WTC11 (cell line): ENCODE measurements around the gene TXNL4A. TPM values are rescaled to one million over a fixed set of nuclear protein-coding genes. Genes with fewer than 3 reads are reported as not detected.

Experiments used
- ATAC-seq: fragments of 200-7000 bp; cut with Tn5 transposase; 2 replicates; pipeline ENCODE4 v1.10.0; 2021; ENCODE audit warnings: mild to moderate bottlenecking, moderate library complexity
- CTCF ChIA-PET: fragments of 300-600 bp; sonication (Branson Sonifier 250); formaldehyde crosslinking; loops from one replicate; lab custom pipeline; 2021; ENCODE audit warnings: antibody characterized with exemption; lab: Charles Lee
- POLR2A ChIA-PET: fragments of 350-600 bp; sonication (Branson Sonifier 250); formaldehyde crosslinking; loops from one replicate; lab custom pipeline; 2021; ENCODE audit warnings: antibody characterized with exemption; lab: Charles Lee
- DNase-seq: peaks from one replicate; pipeline ENCODE4 v3.0.0; 2021; ENCODE audit warnings: low spot score
- H3K27ac Mint-ChIP-seq: 2 replicates; pipeline ENCODE4 v1.8.0; 2021; ENCODE audit warnings: mixed read lengths
- H3K27me3 Mint-ChIP-seq: 2 replicates; pipeline ENCODE4 v1.8.0; 2021; ENCODE audit warnings: low read depth, mild to moderate bottlenecking, moderate library complexity, mixed read lengths
- H3K36me3 Mint-ChIP-seq: 2 replicates; pipeline ENCODE4 v1.8.0; 2021; ENCODE audit warnings: mixed read lengths
- H3K4me1 Mint-ChIP-seq: 2 replicates; pipeline ENCODE4 v1.8.0; 2022; ENCODE audit warnings: mixed read lengths
- H3K4me3 Mint-ChIP-seq: 2 replicates; pipeline ENCODE4 v1.8.0; 2021; ENCODE audit warnings: mild to moderate bottlenecking, moderate library complexity, mixed read lengths
- H3K9me3 Mint-ChIP-seq: 2 replicates; pipeline ENCODE4 v1.8.0; 2021; ENCODE audit warnings: mixed read lengths
- FOXK1 ChIP-seq: sonication (generic); formaldehyde crosslinking; IDR thresholded peaks from 2 replicates; pipeline ENCODE4 v1.8.0; 2022; ENCODE audit warnings: mild to moderate bottlenecking, moderate library complexity, missing genetic modification reagents
- SMAD4 ChIP-seq: sonication (generic); formaldehyde crosslinking; IDR thresholded peaks from 2 replicates; pipeline ENCODE4 v1.8.0; 2022; ENCODE audit warnings: mild to moderate bottlenecking, missing genetic modification reagents
- TEAD1 ChIP-seq: sonication (generic); formaldehyde crosslinking; IDR thresholded peaks from 2 replicates; pipeline ENCODE4 v1.8.0; 2022; ENCODE audit warnings: mild to moderate bottlenecking, missing genetic modification reagents
- ZNF219 ChIP-seq: sonication (generic); formaldehyde crosslinking; IDR thresholded peaks from 2 replicates; pipeline ENCODE4 v1.8.0; 2023; ENCODE audit warnings: missing genetic modification reagents, mild to moderate bottlenecking, borderline replicate concordance
- ZNF263 ChIP-seq: sonication (generic); formaldehyde crosslinking; IDR thresholded peaks from 2 replicates; pipeline ENCODE4 v1.8.1; 2022; ENCODE audit warnings: low read depth, mild to moderate bottlenecking, moderate library complexity, missing genetic modification reagents
- ZNF317 ChIP-seq: sonication (generic); formaldehyde crosslinking; IDR thresholded peaks from 2 replicates; pipeline ENCODE4 v1.8.1; 2023; ENCODE audit warnings: low read depth, mild to moderate bottlenecking, moderate library complexity, missing genetic modification reagents, borderline replicate concordance
- ZNF423 ChIP-seq: fragments of 250-450 bp; sonication (Bioruptor Pico); IDR thresholded peaks from 2 replicates; pipeline ENCODE4 v2.1.2; 2022; ENCODE audit warnings: mild to moderate bottlenecking, moderate library complexity
- ZNF671 ChIP-seq: fragments of 250-450 bp; sonication (Bioruptor Pico); IDR thresholded peaks from 2 replicates; pipeline ENCODE4 v1.8.0; 2021; ENCODE audit warnings: mild to moderate bottlenecking
- total RNA-seq: library from RNA; stranded (reverse); gene quantifications from 3 replicates; pipeline ENCODE4 v1.2.3, GENCODE V29; 2021
- TF ChIP-seq, protein P1 (sequence below): fragments of 250-450 bp; sonication (Bioruptor Pico); conservative IDR thresholded peaks from 2 replicates; pipeline ENCODE4 v1.9.0; 2021; ENCODE audit warnings: mild to moderate bottlenecking
- TF ChIP-seq, protein P2 (sequence below): fragments of 250-450 bp; sonication (Bioruptor Pico); IDR thresholded peaks from 2 replicates; pipeline ENCODE4 v1.9.0; 2021; ENCODE audit warnings: mild to moderate bottlenecking
- TF ChIP-seq, protein P3 (sequence below): sonication (generic); formaldehyde crosslinking; IDR thresholded peaks from 2 replicates; pipeline ENCODE4 v1.8.1; 2023; ENCODE audit warnings: mild to moderate bottlenecking, moderate library complexity, missing genetic modification reagents
- TF ChIP-seq, protein P4 (sequence below): sonication (generic); formaldehyde crosslinking; IDR thresholded peaks from 2 replicates; pipeline ENCODE4 v1.8.0; 2022; ENCODE audit warnings: mild to moderate bottlenecking, missing genetic modification reagents
- TF ChIP-seq, protein P5 (sequence below): sonication (generic); formaldehyde crosslinking; IDR thresholded peaks from 2 replicates; pipeline ENCODE4 v1.8.0; 2022; ENCODE audit warnings: mild to moderate bottlenecking, missing genetic modification reagents
- TF ChIP-seq, protein P6 (sequence below): fragments of 250-450 bp; sonication (Bioruptor Pico); IDR thresholded peaks from 2 replicates; pipeline ENCODE4 v2.1.2; 2022; ENCODE audit warnings: mild to moderate bottlenecking, moderate library complexity
- TF ChIP-seq, protein P7 (sequence below): fragments of 250-450 bp; sonication (Bioruptor Pico); IDR thresholded peaks from 2 replicates; pipeline ENCODE4 v1.8.0; 2021; ENCODE audit warnings: mild to moderate bottlenecking
- TF ChIP-seq, protein P8 (sequence below): sonication (generic); formaldehyde crosslinking; IDR thresholded peaks from 2 replicates; pipeline ENCODE4 v1.8.0; 2022; ENCODE audit warnings: mild to moderate bottlenecking, missing genetic modification reagents

Gene TXNL4A
- total RNA-seq, 1 experiment from 2014 or later, result 157 TPM

DNA sequence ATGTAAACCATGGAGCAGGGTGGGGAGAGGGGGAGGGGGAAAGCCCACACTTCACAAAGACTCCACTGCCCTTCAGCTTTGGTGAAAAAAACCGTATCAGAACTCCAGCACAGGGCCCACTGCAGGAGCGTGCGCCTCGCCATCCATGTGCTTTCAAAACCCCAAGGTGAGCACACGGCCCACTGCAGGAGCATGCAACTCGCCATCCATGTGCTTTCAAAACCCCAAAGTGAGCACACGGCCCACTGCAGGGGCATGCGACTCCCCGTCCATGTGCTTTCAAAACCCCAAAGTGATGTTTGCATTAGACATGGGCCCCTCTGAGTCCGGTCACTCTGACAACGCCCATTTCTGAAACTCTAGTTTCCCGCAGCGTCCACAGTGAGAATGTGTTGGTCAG lies 7.8 kb downstream of the TXNL4A start (continued):
- TF ChIP-seq ZNF317 (CRISPR knock-in tag) (no peak), ZNF219 (CRISPR knock-in tag) (no peak), FOXK1 (CRISPR knock-in tag) (no peak), SMAD4 (CRISPR knock-in tag) (no peak), ZNF263 (CRISPR knock-in tag) (no peak)
- TF ChIP-seq, protein P1, sequence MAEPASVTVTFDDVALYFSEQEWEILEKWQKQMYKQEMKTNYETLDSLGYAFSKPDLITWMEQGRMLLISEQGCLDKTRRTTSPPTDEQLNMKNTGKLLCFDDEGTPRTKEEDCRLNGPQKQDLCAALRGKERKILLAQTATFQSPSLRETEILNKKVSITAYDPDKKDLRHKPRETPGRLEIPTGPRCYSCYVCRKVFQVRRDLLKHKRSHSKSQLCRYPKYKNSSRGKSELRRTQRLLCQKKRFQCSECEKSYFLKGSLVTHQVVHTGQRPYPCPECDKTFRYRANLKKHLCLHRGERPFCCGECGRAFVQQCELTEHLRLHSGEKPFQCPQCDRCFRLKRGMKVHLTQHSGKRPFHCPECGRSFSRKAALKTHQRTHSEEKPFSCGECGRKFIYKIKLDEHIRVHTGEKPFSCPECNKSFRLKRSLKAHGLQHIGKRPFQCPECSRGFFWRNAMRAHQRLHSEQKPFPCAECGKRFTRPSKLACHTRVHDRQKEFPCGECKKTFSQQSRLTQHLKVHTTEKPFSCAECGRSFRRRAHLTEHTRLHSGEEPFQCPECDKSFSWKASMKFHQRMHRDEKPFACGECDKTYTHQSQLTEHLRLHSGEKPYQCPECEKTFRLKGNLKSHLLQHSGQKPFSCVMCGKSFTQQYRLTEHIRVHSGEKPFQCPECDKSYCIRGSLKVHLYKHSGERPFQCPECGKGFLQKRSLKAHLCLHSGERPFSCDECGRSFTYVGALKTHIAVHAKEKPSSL (CRISPR knock-in tag), result no peak
- TF ChIP-seq, protein P2, sequence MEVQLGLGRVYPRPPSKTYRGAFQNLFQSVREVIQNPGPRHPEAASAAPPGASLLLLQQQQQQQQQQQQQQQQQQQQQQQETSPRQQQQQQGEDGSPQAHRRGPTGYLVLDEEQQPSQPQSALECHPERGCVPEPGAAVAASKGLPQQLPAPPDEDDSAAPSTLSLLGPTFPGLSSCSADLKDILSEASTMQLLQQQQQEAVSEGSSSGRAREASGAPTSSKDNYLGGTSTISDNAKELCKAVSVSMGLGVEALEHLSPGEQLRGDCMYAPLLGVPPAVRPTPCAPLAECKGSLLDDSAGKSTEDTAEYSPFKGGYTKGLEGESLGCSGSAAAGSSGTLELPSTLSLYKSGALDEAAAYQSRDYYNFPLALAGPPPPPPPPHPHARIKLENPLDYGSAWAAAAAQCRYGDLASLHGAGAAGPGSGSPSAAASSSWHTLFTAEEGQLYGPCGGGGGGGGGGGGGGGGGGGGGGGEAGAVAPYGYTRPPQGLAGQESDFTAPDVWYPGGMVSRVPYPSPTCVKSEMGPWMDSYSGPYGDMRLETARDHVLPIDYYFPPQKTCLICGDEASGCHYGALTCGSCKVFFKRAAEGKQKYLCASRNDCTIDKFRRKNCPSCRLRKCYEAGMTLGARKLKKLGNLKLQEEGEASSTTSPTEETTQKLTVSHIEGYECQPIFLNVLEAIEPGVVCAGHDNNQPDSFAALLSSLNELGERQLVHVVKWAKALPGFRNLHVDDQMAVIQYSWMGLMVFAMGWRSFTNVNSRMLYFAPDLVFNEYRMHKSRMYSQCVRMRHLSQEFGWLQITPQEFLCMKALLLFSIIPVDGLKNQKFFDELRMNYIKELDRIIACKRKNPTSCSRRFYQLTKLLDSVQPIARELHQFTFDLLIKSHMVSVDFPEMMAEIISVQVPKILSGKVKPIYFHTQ, result no peak

DNA sequence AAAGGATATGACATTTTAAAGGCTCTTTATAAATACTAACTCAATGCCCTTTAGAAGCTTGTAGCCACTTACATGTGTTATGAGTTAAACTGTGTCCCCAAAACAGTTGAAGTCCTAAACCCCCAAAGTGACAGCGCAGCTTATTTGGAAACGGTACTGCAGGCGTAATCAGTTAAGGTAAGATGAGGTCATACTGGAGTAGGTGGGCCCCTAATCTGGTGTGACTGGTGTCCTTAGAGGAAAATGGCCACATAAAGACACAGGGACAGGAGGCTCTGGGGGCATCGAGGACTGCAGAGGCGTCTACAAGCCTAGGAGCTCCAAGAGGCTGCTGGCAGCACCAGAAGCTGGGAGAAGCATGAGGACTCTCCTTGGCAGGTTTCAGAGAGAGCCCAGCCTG lies 8.5 kb downstream of the TXNL4A start:
- POLR2A ChIA-PET, result interaction anchor here (0.6 kb wide), 1 partner anchor 16 kb away, joined by 3 read pairs; no protein-coding TSS in a partner anchor
- Mint-ChIP-seq H3K36me3 (peaks cover 35% of the 10 kb centered on the region), H3K9me3 (no peaks in the 10 kb centered on the region), H3K4me1 (peaks cover 7% of the 10 kb centered on the region; the same call in 1 of the 2 replicates)
- ATAC-seq, result no peak
- TF ChIP-seq ZNF423 (CRISPR knock-in tag), result no peak
- TF ChIP-seq, protein P2, result no peak
- TF ChIP-seq, protein P3, sequence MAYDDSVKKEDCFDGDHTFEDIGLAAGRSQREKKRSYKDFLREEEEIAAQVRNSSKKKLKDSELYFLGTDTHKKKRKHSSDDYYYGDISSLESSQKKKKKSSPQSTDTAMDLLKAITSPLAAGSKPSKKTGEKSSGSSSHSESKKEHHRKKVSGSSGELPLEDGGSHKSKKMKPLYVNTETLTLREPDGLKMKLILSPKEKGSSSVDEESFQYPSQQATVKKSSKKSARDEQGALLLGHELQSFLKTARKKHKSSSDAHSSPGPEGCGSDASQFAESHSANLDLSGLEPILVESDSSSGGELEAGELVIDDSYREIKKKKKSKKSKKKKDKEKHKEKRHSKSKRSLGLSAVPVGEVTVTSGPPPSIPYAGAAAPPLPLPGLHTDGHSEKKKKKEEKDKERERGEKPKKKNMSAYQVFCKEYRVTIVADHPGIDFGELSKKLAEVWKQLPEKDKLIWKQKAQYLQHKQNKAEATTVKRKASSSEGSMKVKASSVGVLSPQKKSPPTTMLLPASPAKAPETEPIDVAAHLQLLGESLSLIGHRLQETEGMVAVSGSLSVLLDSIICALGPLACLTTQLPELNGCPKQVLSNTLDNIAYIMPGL, result no peak
- no peak for TF ChIP-seq ZNF671
- TF ChIP-seq, all 79 proteins: peak for 0
- H3K4me3 Mint-ChIP-seq, result no peak overlapping the region
- peak overlapping the region; percentile 49; the same call in 1 of the 2 replicates for H3K27ac Mint-ChIP-seq
- no peak for DNase-seq
- no peaks in the 10 kb centered on the region for H3K27me3 Mint-ChIP-seq
- CTCF ChIA-PET, result no interaction called here

DNA sequence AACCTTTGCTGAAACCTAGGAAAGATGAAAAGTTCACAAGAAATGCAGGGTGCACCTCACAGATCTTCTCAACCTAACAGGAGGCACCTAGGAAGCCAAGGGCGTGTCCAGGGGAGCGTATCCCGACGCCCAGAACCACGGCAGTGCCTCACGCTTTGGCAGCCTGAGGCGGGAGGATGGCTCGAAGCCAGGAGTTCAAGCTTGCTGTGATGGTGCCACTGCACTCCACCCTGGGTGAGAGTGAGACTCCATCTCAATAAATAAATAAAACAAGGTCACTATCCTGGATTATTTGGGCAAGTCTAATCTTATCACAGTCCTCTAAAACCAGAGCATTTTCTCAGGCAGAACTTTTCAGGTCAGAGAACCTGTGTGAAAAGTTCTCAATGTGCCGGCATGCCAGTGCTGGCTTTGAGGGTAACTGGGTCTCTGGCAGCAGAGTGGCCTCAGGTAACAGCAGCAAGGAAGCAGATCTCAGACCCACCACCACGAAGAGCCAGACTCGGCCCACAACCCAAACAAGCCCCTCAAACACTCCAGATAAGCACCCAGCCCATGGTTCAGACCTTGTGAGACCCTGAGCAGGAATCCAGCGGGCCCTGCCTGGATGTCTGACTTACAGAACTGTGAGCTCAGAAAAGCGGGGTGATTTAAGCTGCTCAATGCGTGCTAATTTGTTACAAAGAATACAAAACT lies 12.2 kb downstream of the TXNL4A start:
- CTCF ChIA-PET, result no interaction called here
- TF ChIP-seq, protein P4, sequence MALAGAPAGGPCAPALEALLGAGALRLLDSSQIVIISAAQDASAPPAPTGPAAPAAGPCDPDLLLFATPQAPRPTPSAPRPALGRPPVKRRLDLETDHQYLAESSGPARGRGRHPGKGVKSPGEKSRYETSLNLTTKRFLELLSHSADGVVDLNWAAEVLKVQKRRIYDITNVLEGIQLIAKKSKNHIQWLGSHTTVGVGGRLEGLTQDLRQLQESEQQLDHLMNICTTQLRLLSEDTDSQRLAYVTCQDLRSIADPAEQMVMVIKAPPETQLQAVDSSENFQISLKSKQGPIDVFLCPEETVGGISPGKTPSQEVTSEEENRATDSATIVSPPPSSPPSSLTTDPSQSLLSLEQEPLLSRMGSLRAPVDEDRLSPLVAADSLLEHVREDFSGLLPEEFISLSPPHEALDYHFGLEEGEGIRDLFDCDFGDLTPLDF, result no peak
- no peak for TF ChIP-seq ZNF219 (CRISPR knock-in tag)
- no peak for TF ChIP-seq TEAD1 (CRISPR knock-in tag)
- TF ChIP-seq, protein P5, sequence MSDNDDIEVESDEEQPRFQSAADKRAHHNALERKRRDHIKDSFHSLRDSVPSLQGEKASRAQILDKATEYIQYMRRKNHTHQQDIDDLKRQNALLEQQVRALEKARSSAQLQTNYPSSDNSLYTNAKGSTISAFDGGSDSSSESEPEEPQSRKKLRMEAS (CRISPR knock-in tag), result no peak
- TF ChIP-seq, protein P6, sequence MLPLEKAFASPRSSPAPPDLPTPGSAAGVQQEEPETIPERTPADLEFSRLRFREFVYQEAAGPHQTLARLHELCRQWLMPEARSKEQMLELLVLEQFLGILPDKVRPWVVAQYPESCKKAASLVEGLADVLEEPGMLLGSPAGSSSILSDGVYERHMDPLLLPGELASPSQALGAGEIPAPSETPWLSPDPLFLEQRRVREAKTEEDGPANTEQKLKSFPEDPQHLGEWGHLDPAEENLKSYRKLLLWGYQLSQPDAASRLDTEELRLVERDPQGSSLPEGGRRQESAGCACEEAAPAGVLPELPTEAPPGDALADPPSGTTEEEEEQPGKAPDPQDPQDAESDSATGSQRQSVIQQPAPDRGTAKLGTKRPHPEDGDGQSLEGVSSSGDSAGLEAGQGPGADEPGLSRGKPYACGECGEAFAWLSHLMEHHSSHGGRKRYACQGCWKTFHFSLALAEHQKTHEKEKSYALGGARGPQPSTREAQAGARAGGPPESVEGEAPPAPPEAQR, result no peak
- TF ChIP-seq, protein P7, sequence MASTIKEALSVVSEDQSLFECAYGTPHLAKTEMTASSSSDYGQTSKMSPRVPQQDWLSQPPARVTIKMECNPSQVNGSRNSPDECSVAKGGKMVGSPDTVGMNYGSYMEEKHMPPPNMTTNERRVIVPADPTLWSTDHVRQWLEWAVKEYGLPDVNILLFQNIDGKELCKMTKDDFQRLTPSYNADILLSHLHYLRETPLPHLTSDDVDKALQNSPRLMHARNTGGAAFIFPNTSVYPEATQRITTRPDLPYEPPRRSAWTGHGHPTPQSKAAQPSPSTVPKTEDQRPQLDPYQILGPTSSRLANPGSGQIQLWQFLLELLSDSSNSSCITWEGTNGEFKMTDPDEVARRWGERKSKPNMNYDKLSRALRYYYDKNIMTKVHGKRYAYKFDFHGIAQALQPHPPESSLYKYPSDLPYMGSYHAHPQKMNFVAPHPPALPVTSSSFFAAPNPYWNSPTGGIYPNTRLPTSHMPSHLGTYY (CRISPR knock-in tag), result no peak
- TF ChIP-seq, protein P8, sequence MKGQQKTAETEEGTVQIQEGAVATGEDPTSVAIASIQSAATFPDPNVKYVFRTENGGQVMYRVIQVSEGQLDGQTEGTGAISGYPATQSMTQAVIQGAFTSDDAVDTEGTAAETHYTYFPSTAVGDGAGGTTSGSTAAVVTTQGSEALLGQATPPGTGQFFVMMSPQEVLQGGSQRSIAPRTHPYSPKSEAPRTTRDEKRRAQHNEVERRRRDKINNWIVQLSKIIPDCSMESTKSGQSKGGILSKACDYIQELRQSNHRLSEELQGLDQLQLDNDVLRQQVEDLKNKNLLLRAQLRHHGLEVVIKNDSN (CRISPR knock-in tag), result no peak

More for the DNA sequence above, 12.2 kb downstream of the TXNL4A start:
- Mint-ChIP-seq H3K9me3 (no peaks in the 10 kb centered on the region), H3K36me3 (peaks cover 66% of the 10 kb centered on the region), H3K4me3 (no peak overlapping the region), H3K4me1 (peaks cover 4% of the 10 kb centered on the region; the same call in 1 of the 2 replicates), H3K27ac (peak overlapping the region; percentile 63; the same call in 1 of the 2 replicates), H3K27me3 (no peaks in the 10 kb centered on the region)
- no peak for DNase-seq
- ATAC-seq, result no peak
- POLR2A ChIA-PET, result no interaction called here
